Smooth muscle cell (in vitro differentiated cells): ENCODE results near the gene FCER2. TPM values are rescaled to one million over a fixed set of nuclear protein-coding genes. Genes with fewer than 3 reads are reported as not detected.

Experiments
- DNase-seq: peaks from one replicate; lab custom pipeline; 2025; ENCODE audit not compliant: unreplicated experiment; lab: John Stamatoyannopoulos, UW
- H2AFZ ChIP-seq: fragments of 200-600 bp; sonication (generic); 2 replicates; pipeline ENCODE4 v1.6.0; 2016; ENCODE audit warnings: antibody characterized with exemption, low read depth, mild to moderate bottlenecking
- H3F3A ChIP-seq: fragments of 200-600 bp; sonication (generic); 2 replicates; pipeline ENCODE4 v1.6.0; 2017; ENCODE audit warnings: antibody characterized with exemption, low read depth
- H3K27ac ChIP-seq: fragments of 200-600 bp; sonication (generic); 2 replicates; pipeline ENCODE4 v1.5.1; 2016; ENCODE audit warnings: low read depth, mild to moderate bottlenecking
- H3K27me3 ChIP-seq: fragments of 200-600 bp; sonication (generic); 2 replicates; pipeline ENCODE4 v1.6.1; 2016; ENCODE audit warnings: low read depth, mild to moderate bottlenecking
- H3K36me3 ChIP-seq: fragments of 200-600 bp; sonication (generic); 2 replicates; pipeline ENCODE4 v1.5.1; 2016; ENCODE audit warnings: low read depth
- H3K4me1 ChIP-seq: fragments of 200-600 bp; sonication (generic); 2 replicates; pipeline ENCODE4 v1.5.1; 2016; ENCODE audit warnings: low read depth
- H3K4me2 ChIP-seq: fragments of 200-600 bp; sonication (generic); 2 replicates; pipeline ENCODE4 v1.6.0; 2016; ENCODE audit warnings: mild to moderate bottlenecking
- H3K4me3 ChIP-seq: fragments of 200-600 bp; sonication (generic); 2 replicates; pipeline ENCODE4 v1.5.1; 2016; ENCODE audit warnings: mild to moderate bottlenecking
- H3K79me2 ChIP-seq: fragments of 200-600 bp; sonication (generic); 2 replicates; pipeline ENCODE4 v1.6.0; 2016; ENCODE audit warnings: low read depth, mild to moderate bottlenecking
- H3K9ac ChIP-seq: fragments of 200-600 bp; sonication (generic); 2 replicates; pipeline ENCODE4 v1.6.0; 2016; ENCODE audit warnings: low read depth
- H3K9me3 ChIP-seq: fragments of 200-600 bp; sonication (generic); replicated peaks from 2 replicates; pipeline ENCODE4 v1.5.1; 2016; ENCODE audit warnings: low read depth
- H4K20me1 ChIP-seq: fragments of 200-600 bp; sonication (generic); 2 replicates; pipeline ENCODE4 v1.6.0; 2016; ENCODE audit warnings: low read depth
- CTCF ChIP-seq: fragments of 200-600 bp; sonication (generic); IDR thresholded peaks from 2 replicates; pipeline ENCODE4 v1.5.1; 2017; ENCODE audit warnings: borderline replicate concordance, mild to moderate bottlenecking, antibody characterized with exemption; ENCODE audit not compliant: insufficient read depth, poor library complexity, severe bottlenecking
- whole genome bisulfite sequencing: methylation state at CpG from one replicate; pipeline ENCODE4 v1.1.7; 2016; ENCODE audit warnings: low lambda C conversion rate; 5-methylcytosine and 5-hydroxymethylcytosine counted together
- polyA plus RNA-seq: library from polyadenylated mRNA; unstranded; fragments of >200 nt; fragmentation: Nextera tagmentation; extraction: Ambion mirVana; gene quantifications from 2 replicates; pipeline ENCODE4 v1.2.1, GENCODE V29; 2016
- total RNA-seq: library from RNA; depleted of rRNA; stranded (reverse); fragments of >200 nt; gene quantifications from 2 replicates; pipeline ENCODE4 v1.2.3, GENCODE V29; 2014

Gene FCER2
- total and polyA plus RNA-seq, 2 experiments from 2014 or later, result not detected

- no peaks in the 10 kb centered on the region for H3K4me1 ChIP-seq
- no peak for TF ChIP-seq CTCF
- H2AFZ ChIP-seq, result no peak overlapping the region
- no peaks in the 10 kb centered on the region for H3F3A ChIP-seq
- WGBS, result 59% methylated on average over 12 of the region's 12 CpGs
- H3K36me3 ChIP-seq, result no peaks in the 10 kb centered on the region
- H4K20me1 ChIP-seq, result peaks cover 10% of the 10 kb centered on the region
- peaks cover 5% of the 10 kb centered on the region for H3K79me2 ChIP-seq
- DNase-seq, result no peak
- H3K27ac ChIP-seq, result no peak overlapping the region
- no peak overlapping the region for H3K4me2 ChIP-seq
- peaks cover 15% of the 10 kb centered on the region for H3K27me3 ChIP-seq
- no peaks in the 10 kb centered on the region for H3K9me3 ChIP-seq
- no peak overlapping the region for H3K9ac ChIP-seq
- H3K4me3 ChIP-seq, result no peak overlapping the region
These were observed 24.1 kb downstream of the FCER2 start for GRCh38 chr19:7677669-7678311.

GRCh38 chr19:7676854-7677253, 25.1 kb downstream of the FCER2 start, which contains the start of gene MCEMP1:
TSS of gene MCEMP1 (plus strand) at chr19:7677090. CDS start at chr19:7677121, 31 bp downstream.
- Histone ChIP-seq H2AFZ (no peak within 1 kb of the TSS), H3K27ac (no peak within 1 kb of the TSS), H3K4me1 (no peaks in the 10 kb centered on the region), H3K27me3 (peaks cover 24% of the 10 kb centered on the region), H3K4me3 (no peak within 1 kb of the TSS), H3K36me3 (no peaks in the 10 kb centered on the region), H3K9me3 (no peaks in the 10 kb centered on the region), H3K4me2 (no peak within 1 kb of the TSS), H3K9ac (no peak within 1 kb of the TSS), H3F3A (no peaks in the 10 kb centered on the region), H4K20me1 (peaks cover 1% of the 10 kb centered on the region), H3K79me2 (peaks cover 5% of the 10 kb centered on the region)
- WGBS, result 78% methylated on average over 10 of the region's 10 CpGs
- no peak for DNase-seq
- no peak for TF ChIP-seq CTCF

DNA sequence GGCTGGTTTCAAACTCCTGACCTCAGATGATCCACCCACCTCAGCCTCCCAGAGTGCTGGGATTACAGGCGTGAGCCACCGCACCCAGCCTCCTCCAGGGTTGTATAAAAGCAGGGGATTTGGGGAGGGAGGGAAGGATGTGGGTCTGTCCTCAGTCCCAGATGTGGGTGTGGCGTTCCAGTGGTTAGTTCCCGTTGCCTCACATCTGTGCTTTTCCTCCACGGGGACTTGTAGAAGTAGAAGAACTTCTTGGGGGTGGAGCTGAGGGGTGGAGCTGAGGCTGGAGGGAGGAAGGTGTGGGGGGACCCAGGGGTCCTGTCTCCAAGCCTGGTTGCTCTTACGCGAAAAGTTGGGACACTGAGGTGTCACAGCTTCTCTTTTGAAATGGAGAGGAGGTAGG, 25.6 kb downstream of the FCER2 start:
- Histone ChIP-seq H3F3A (no peaks in the 10 kb centered on the region), H3K4me3 (no peak overlapping the region), H2AFZ (no peak overlapping the region), H3K27ac (no peak overlapping the region), H4K20me1 (no peaks in the 10 kb centered on the region), H3K27me3 (peaks cover 29% of the 10 kb centered on the region), H3K9me3 (no peaks in the 10 kb centered on the region), H3K79me2 (peaks cover 5% of the 10 kb centered on the region), H3K9ac (no peak overlapping the region), H3K4me1 (no peaks in the 10 kb centered on the region), H3K4me2 (no peak overlapping the region), H3K36me3 (no peaks in the 10 kb centered on the region)
- DNase-seq, result no peak
- WGBS, result 68% methylated on average over 7 of the region's 7 CpGs
- TF ChIP-seq CTCF, result no peak
